Esophagus squamous epithelium (tissue), 4 donors: Measurements from ENCODE around the gene ZNF610.

Source experiments
- POLR2A ChIP-seq, 4 donors: fragments of 450-650 bp; IDR thresholded peaks; one replicate each; pipeline ENCODE4 v1.6.1; 2017; ENCODE audit warnings: antibody characterized with exemption in 4 of 4, mild to moderate bottlenecking in 4 of 4, moderate library complexity in 3 of 4
- TF ChIP-seq, protein P1 (sequence below), 6 experiments: fragments of 450-650 bp in 4 of 6; fragments of 200-600 bp in 2 of 6; sonication (generic) in 2 of 6; IDR thresholded peaks; one replicate each; pipeline ENCODE4 v1.5.1; 2016 to 2019; ENCODE audit warnings: antibody characterized with exemption in 6 of 6, mild to moderate bottlenecking in 4 of 6, moderate library complexity in 4 of 6

DNA sequence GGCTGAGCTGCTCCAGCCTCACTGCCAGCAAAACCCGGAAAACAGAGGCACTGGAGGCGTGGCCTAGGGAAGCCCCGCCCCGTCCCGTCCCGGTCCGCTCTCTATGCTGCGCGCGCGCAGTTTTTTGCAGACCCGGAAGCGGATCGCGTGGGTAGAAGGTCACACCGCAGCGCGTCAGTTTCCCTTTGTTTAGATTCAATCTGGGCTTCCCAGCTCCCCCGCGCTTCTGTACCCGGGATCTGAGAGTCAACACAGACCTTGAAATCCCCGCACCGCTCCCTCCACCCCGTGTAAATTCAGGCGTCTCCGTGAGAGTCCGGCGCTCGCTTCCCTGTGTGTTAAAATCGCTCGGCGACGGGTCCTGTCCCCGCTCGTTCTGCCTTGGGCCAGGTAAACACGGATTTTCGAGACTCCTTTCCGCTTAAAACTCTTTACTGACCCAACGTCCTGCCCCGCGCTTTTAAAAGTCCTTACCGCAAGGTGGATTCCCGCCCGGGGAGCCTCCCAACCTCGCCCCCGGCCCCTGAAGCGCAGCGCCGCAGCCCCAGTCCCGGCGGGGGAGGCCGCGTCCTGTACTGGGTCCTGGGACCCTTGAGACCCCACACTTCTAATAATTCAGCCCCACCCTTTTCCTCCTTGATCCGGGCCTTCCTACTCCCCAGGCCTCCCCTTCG is at the start of gene ZNF610:
- TF ChIP-seq, protein P1, sequence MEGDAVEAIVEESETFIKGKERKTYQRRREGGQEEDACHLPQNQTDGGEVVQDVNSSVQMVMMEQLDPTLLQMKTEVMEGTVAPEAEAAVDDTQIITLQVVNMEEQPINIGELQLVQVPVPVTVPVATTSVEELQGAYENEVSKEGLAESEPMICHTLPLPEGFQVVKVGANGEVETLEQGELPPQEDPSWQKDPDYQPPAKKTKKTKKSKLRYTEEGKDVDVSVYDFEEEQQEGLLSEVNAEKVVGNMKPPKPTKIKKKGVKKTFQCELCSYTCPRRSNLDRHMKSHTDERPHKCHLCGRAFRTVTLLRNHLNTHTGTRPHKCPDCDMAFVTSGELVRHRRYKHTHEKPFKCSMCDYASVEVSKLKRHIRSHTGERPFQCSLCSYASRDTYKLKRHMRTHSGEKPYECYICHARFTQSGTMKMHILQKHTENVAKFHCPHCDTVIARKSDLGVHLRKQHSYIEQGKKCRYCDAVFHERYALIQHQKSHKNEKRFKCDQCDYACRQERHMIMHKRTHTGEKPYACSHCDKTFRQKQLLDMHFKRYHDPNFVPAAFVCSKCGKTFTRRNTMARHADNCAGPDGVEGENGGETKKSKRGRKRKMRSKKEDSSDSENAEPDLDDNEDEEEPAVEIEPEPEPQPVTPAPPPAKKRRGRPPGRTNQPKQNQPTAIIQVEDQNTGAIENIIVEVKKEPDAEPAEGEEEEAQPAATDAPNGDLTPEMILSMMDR (IDR thresholded peaks at IDR 0.05) = no peak
- peak in 3 of 4 donors; percentile 9 to 47 (median 32) for TF ChIP-seq POLR2A (IDR thresholded peaks at IDR 0.05)
